ENCODE measurements around the gene HNRNPA0. TPM values are rescaled to one million over a fixed set of nuclear protein-coding genes. Genes with fewer than 3 reads are reported as not detected.
A peak's percentile ranks its signal among the peaks of the same experiment; 100 is the strongest.

HNRNPA0 gene
- 73.7 and 80.3 TPM in 2 replicates for polyA plus RNA-seq
- polyA minus RNA-seq, result 82.3 and 94.7 TPM in 2 replicates

DNA sequence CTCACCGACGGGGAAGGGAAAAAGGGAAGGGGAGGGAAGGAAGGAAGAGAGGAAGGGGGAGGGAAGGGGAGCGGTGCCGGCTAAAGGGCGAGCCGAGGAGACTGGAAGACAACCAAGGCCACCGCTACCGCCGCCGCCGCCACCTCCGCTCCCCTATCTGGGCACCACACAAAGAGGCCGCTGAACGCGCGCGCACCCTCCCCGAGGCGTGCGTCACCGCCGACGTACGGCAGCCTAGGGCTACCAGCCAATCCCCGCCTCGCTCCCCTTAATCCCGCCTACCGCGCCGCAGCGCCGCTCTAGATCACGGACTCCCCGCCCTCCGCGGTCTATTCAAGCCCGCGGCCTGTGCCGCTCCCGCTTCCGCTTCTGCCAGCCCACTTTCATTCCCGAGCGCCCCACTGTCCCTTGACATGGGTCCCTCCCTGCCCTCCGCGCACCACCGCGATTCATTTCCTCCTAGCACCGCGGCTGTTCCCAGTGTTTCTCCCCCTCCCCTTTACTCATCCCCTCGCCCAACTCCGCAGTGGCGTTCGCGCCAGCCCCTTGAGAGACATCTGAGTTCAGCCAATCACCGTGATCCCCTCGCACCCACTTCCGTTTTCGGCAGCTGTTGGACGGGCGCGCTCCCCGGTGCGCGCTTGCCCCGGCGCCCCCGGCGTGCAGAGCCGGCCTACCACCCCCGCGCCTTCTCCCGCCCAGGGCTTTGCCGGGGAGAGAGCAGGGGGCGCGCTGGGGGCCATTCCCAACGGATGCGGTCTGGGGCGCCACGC lies at the start of gene HNRNPA0:
TSS of gene HNRNPA0 (minus strand) at position 176 of the 773 bp plus-strand sequence. CDS start 297 bp downstream, outside the sequence.
- H3K9ac ChIP-seq (ENCODE audit: low read length), result peak within 1 kb of the TSS; percentile 100
- peak within 1 kb of the TSS; percentile 99 for H3K4me2 ChIP-seq (ENCODE audit: low read length)
- peaks cover 39% of the 10 kb centered on the region for H4K20me1 ChIP-seq (ENCODE audit: insufficient read depth)
- TF ChIP-seq TAF1 (IDR thresholded peaks at IDR 0.05; ENCODE audit: low read depth), result peak; percentile 99
- no peak for TF ChIP-seq RAD21 (conservative IDR thresholded peaks at IDR 0.05)
- TF ChIP-seq EZH2 (IDR thresholded peaks at IDR 0.05; ENCODE audit: borderline replicate concordance, insufficient read depth, low read length, poor library complexity, severe bottlenecking), result no peak
- no peak for TF ChIP-seq MXI1 (conservative IDR thresholded peaks at IDR 0.05; ENCODE audit: poor library complexity, severe bottlenecking)
- peak; percentile 11 for TF ChIP-seq SMC3 (conservative IDR thresholded peaks at IDR 0.05; ENCODE audit: poor library complexity)
- TF ChIP-seq, protein P1, sequence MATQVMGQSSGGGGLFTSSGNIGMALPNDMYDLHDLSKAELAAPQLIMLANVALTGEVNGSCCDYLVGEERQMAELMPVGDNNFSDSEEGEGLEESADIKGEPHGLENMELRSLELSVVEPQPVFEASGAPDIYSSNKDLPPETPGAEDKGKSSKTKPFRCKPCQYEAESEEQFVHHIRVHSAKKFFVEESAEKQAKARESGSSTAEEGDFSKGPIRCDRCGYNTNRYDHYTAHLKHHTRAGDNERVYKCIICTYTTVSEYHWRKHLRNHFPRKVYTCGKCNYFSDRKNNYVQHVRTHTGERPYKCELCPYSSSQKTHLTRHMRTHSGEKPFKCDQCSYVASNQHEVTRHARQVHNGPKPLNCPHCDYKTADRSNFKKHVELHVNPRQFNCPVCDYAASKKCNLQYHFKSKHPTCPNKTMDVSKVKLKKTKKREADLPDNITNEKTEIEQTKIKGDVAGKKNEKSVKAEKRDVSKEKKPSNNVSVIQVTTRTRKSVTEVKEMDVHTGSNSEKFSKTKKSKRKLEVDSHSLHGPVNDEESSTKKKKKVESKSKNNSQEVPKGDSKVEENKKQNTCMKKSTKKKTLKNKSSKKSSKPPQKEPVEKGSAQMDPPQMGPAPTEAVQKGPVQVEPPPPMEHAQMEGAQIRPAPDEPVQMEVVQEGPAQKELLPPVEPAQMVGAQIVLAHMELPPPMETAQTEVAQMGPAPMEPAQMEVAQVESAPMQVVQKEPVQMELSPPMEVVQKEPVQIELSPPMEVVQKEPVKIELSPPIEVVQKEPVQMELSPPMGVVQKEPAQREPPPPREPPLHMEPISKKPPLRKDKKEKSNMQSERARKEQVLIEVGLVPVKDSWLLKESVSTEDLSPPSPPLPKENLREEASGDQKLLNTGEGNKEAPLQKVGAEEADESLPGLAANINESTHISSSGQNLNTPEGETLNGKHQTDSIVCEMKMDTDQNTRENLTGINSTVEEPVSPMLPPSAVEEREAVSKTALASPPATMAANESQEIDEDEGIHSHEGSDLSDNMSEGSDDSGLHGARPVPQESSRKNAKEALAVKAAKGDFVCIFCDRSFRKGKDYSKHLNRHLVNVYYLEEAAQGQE (IDR thresholded peaks at IDR 0.05; ENCODE audit: borderline replicate concordance), result peak; percentile 98
- TF ChIP-seq POLR2AphosphoS5 (IDR thresholded peaks at IDR 0.05), result peak; percentile 99
- TF ChIP-seq EP300 (conservative IDR thresholded peaks at IDR 0.05; ENCODE audit: poor library complexity, severe bottlenecking), result peak; percentile 100
- TF ChIP-seq, protein P2, sequence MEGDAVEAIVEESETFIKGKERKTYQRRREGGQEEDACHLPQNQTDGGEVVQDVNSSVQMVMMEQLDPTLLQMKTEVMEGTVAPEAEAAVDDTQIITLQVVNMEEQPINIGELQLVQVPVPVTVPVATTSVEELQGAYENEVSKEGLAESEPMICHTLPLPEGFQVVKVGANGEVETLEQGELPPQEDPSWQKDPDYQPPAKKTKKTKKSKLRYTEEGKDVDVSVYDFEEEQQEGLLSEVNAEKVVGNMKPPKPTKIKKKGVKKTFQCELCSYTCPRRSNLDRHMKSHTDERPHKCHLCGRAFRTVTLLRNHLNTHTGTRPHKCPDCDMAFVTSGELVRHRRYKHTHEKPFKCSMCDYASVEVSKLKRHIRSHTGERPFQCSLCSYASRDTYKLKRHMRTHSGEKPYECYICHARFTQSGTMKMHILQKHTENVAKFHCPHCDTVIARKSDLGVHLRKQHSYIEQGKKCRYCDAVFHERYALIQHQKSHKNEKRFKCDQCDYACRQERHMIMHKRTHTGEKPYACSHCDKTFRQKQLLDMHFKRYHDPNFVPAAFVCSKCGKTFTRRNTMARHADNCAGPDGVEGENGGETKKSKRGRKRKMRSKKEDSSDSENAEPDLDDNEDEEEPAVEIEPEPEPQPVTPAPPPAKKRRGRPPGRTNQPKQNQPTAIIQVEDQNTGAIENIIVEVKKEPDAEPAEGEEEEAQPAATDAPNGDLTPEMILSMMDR (IDR thresholded peaks at IDR 0.05; ENCODE audit: poor library complexity, severe bottlenecking), result peak; percentile 38
- H3K9me2 ChIP-seq (ENCODE audit: insufficient read depth, low read length), result no peaks in the 10 kb centered on the region
- H2AFZ ChIP-seq (ENCODE audit: low read depth, low read length), result peak within 1 kb of the TSS; percentile 91
- H3K4me3 ChIP-seq (ENCODE audit: low read length), result peak within 1 kb of the TSS; percentile 73
- no peaks in the 10 kb centered on the region for H3K27me3 ChIP-seq (ENCODE audit: insufficient read depth, low read depth, low read length)
- H3K79me2 ChIP-seq (replicated peaks; ENCODE audit: insufficient read depth, low read length), result peaks cover 47% of the 10 kb centered on the region
- peak within 1 kb of the TSS; percentile 99 for H3K27ac ChIP-seq (ENCODE audit: low read length)
- H3F3A ChIP-seq (ENCODE audit: insufficient read depth, low read length, poor library complexity, severe bottlenecking), result no peaks in the 10 kb centered on the region
- H3K9me3 ChIP-seq (ENCODE audit: low read length), result no peaks in the 10 kb centered on the region
- peaks cover 3% of the 10 kb centered on the region for H3K36me3 ChIP-seq (ENCODE audit: insufficient read depth, low read length)

DNA sequence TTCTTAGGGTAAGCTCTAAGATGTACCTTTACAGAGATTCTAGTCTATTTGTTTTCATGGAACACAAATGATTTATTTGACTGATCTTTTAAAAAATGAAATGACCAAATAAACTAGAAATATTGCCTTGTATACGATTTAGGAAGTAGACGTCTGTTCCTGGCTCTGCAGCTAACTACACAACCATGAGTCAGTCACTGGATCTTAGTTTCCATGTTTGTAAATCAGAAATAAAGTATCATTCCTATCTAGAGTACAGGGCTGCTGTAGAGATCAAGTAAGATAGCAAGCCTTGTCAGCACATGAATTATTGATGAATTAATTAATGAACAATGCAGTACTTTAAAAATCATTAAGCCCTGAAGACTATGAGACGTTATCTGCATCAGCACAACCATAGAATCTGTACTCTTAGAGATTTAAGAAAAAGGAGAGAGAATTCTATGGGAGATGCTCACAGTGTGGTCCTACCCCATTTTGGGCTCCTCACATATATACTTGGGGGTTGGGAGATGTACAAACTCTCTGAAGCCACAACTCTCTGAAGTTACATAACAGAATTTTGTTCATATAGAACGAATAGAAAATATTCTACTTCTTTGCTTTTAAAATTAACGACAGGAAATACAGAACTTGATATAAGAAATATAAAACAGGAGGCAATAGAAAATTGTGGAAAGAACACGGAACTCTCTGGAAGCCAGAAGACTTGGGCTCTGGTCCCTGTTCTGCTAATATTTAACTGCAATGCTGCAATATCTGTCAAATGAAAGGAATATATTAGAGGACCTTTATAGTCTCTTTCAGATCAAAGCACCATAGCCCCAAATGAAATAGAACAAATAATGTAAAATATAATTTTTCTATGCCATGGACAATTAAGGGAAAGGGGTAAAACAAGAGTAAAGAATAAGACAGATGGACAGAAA lies 48.4 kb upstream of the HNRNPA0 start:
- no peaks in the 10 kb centered on the region for H4K20me1 ChIP-seq (ENCODE audit: insufficient read depth)
- H3K79me2 ChIP-seq (replicated peaks; ENCODE audit: insufficient read depth, low read length), result no peaks in the 10 kb centered on the region
- H3K9ac ChIP-seq (ENCODE audit: low read length), result no peak overlapping the region
- no peak overlapping the region for H2AFZ ChIP-seq (ENCODE audit: low read depth, low read length)
- no peaks in the 10 kb centered on the region for H3K36me3 ChIP-seq (ENCODE audit: insufficient read depth, low read length)
- no peak overlapping the region for H3K27ac ChIP-seq (ENCODE audit: low read length)
- H3K9me3 ChIP-seq (ENCODE audit: low read length), result no peaks in the 10 kb centered on the region
- H3K4me3 ChIP-seq (ENCODE audit: low read length), result no peak overlapping the region
- H3K9me2 ChIP-seq (ENCODE audit: insufficient read depth, low read length), result no peaks in the 10 kb centered on the region
- TF ChIP-seq, protein P2 (IDR thresholded peaks at IDR 0.05; ENCODE audit: poor library complexity, severe bottlenecking), result no peak
- TF ChIP-seq, protein P1 (IDR thresholded peaks at IDR 0.05; ENCODE audit: borderline replicate concordance), result no peak
- no peak for TF ChIP-seq TAF1 (IDR thresholded peaks at IDR 0.05; ENCODE audit: low read depth)
- no peak for TF ChIP-seq POLR2AphosphoS5 (IDR thresholded peaks at IDR 0.05)
- TF ChIP-seq MXI1 (conservative IDR thresholded peaks at IDR 0.05; ENCODE audit: poor library complexity, severe bottlenecking), result no peak
- no peak for TF ChIP-seq EP300 (conservative IDR thresholded peaks at IDR 0.05; ENCODE audit: poor library complexity, severe bottlenecking)
- TF ChIP-seq RAD21 (conservative IDR thresholded peaks at IDR 0.05), result no peak
- no peak for TF ChIP-seq SMC3 (conservative IDR thresholded peaks at IDR 0.05; ENCODE audit: poor library complexity)
- TF ChIP-seq EZH2 (IDR thresholded peaks at IDR 0.05; ENCODE audit: borderline replicate concordance, insufficient read depth, low read length, poor library complexity, severe bottlenecking), result no peak
- H3K4me2 ChIP-seq (ENCODE audit: low read length), result no peak overlapping the region
- H3K27me3 ChIP-seq (ENCODE audit: insufficient read depth, low read depth, low read length), result no peaks in the 10 kb centered on the region
- no peaks in the 10 kb centered on the region for H3F3A ChIP-seq (ENCODE audit: insufficient read depth, low read length, poor library complexity, severe bottlenecking)
